HG02571 (cell line): ENCODE results near the gene UBALD2.
"Not testable (repeated sequence)": the region's sequence is repeated elsewhere in the genome, so short reads cannot be mapped to it uniquely, and the experiment has no call there.

Source experiments
- ATAC-seq: cut with Tn5 transposase; IDR thresholded peaks from one replicate; pipeline ENCODE4 v1.9.1; 2021; ENCODE audit warnings: mild to moderate bottlenecking, moderate library complexity; ENCODE audit not compliant: unreplicated experiment

The UBALD2 gene

DNA sequence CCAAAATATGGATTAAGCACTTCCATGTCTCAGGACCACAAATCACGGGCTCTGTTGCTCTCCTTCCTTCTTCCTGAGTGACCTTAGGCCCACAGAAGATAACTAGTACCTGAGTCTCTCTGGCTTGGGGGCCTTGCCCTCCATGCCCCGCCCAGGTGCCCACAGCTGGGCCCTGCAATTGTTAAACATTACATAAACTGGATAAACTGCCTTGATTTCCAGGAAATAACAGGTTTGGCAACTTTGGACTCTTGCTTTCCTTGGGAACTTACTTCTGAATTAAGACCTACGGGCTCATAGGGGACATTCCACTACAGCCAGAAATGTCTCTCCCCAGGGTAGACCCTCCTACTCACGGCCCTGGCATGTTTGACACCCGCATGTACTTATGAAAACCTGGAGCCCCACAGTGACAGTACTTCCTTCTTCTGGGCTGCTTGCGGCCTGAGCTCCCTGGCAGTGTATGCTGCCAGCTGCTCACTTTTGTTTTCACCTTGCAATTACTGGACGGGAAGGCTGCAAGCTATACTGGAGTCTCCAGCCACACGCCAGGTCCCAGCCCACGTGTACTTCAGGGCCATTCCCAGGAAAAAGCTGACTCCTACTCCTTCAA, 2.3 kb upstream of the UBALD2 start:
- ATAC-seq = no peak

DNA sequence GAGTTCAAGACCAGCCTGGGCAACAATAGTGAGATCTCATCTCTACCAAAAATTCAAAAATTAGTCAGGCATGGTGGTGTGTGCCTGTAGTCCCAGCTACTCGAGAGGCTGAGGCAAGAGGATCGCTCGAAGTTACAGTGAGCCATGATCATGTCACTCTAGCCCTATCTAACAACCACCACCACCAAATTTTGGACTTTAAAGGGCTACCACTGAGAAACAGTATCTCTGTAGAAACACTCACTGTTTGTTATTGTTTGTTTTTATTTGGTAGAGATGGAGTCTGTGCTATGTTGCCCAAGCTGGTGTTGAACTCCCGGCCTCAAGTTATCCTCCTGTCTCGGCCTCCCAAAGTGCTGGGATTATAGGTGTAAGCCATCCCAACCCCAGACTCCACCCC, 1.3 kb upstream of the UBALD2 start:
- ATAC-seq = no peak

DNA sequence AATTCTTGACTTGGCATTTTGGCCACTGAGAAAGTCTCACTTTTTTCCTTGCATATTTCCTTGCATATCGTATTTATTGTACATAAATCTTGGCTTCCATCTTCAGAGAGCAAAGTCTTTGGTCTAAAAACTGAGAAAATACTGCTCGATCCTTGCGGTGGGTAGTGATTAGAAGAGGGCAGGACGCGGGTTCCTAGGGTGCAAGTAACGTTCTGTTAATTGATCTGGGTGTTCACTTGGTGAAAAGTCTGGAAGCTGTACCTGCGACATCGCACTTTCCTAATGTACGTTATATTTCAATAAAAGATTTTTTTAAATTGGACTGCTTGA, 758 bp upstream of the UBALD2 start:
- ATAC-seq = no peak

DNA sequence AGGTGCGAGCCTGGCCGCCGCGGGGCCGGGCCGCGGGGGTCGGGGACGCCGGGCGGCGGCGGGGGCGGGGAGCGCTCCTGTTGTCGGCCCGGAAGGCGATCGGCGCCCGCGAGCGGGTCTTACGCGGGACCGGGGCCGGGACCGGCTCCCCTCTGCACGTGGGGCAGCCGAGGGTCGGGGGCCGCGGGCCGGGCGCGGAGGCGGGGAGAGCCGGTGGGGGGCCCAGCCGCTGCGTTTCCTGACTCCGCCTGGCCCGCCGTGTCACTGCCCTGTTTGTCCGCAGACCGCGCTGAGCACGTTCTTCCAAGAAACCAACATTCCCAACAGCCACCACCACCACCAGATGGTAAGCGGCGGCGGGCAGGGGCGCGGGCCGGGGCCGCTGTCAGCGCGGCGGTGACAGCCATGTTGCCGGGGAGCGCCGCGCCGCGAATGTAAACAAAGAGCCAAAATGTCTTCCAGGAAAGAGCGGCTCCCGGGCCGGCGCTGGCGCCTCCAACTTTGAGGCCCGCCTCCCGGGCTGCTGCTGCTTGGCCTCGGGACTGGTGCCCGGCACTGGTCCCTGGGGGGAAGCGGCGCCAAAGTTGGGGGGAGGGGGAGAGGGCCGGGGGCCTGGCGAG, 586 bp downstream of the UBALD2 start:
- ATAC-seq = no peak

DNA sequence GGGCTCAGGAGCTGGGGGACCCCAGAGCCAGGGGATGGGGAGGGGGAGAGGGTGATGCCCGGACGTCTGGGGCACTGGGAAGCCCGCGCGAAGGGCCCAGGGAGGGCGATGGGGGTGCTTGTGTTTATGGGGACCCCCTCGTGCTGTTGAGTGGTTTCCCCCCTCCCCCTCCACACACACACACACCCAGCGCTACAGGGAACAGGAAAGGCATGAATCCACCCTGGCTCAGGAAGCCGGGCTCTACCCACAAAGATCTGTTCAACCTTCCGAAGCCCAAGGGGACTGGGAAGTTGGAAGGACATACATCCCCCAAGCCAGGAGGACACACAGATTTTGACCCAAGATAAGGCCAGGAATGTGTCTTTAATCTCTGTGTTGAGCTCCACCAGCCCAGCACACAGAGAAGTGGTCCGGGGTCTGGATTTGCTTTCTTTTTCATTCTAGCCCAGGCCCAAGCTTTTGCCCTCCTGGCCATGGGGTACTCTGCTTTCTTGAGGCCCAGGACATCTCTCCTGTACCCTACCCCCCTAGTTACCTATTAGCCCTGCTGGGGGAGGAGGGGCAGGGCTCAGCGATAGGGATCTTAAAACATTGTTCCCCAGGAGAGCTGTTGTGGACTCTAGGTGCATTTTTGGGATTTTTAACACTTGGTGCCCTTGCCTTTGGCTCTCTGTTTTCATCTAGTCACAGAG, 1.2 kb downstream of the UBALD2 start:
- no peak for ATAC-seq

DNA sequence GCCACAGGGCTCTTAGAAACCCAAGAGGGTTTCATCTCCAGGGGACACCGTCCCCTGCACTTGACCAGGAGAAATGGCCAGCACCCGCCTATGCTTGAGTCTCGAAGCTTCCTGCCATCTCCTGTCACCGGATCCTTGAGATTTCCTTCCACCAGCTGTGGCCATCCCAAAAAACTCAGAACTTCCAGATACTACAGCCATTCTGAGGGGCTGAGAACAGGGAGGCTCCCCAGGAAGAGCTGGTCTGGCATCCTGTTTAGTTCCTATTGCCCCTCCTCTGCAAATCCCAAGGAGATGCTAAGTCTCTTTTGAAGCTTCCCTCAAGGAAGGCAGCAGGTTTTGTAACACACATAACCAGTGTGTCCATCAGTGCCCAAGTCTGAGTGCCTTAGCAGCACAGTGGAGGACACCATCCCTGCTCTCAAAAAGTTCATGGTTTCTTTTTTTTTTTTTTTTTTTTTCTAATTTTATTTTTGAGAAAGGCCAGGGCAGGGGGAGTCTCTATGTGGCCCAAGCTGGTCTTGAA, 2.0 kb downstream of the UBALD2 start:
- no peak for ATAC-seq

DNA sequence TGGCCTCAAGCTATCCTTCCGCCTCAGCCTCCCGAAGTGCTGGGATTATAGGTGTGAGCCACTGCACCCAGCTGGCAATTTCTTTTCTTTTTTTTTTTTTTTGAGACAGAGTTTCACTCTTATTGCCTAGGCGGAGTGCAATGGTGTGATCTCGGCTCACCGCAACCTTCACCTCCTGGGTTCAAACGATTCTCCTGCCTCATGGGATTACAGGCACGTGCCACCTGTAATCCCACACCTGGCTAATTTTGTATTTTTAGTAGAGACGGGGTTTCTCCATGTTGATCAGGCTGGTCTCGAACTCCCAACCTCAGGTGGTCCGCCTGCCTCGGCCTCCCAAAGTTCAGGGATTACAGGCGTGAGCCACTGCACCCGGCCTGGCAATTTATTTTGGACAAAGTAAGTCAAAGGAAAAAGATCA, 2.4 kb downstream of the UBALD2 start:
- not testable (repeated sequence) for ATAC-seq

DNA sequence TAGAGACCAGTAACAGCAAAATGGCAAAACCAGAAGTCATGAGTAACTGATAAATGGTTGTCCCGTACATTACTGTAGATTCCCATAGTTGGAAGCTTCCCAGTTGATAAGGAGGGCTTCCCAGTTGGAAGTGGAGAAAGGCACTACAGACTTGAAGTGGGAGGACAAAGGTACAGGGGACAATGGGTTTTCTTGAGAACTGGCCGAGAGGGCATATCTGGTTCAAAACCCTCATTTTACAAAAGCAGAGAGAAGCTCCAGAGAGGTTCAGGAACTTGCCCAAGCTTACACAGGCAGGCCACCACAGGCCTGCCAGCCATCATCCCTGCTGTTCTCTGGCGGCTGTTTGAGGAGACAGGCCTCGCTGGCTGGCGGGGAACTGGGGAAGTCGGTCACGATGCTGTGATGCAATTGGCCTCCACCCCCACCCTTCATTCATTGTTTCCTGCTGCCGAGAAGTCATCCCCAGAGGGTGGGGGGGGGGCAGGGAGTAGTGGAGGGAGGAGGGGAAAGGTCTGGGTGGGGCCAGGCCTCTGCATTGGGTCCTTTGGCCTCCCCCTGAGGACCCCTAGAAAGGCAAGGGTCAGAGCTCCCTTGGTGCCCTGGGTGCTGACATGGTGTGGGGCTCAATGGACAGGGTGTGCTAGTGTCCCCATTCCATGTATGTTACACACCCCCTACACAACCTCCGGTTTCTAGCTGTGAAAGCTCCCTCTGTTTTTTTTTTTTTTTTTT, 3.0 kb downstream of the UBALD2 start:
- ATAC-seq = no peak

DNA sequence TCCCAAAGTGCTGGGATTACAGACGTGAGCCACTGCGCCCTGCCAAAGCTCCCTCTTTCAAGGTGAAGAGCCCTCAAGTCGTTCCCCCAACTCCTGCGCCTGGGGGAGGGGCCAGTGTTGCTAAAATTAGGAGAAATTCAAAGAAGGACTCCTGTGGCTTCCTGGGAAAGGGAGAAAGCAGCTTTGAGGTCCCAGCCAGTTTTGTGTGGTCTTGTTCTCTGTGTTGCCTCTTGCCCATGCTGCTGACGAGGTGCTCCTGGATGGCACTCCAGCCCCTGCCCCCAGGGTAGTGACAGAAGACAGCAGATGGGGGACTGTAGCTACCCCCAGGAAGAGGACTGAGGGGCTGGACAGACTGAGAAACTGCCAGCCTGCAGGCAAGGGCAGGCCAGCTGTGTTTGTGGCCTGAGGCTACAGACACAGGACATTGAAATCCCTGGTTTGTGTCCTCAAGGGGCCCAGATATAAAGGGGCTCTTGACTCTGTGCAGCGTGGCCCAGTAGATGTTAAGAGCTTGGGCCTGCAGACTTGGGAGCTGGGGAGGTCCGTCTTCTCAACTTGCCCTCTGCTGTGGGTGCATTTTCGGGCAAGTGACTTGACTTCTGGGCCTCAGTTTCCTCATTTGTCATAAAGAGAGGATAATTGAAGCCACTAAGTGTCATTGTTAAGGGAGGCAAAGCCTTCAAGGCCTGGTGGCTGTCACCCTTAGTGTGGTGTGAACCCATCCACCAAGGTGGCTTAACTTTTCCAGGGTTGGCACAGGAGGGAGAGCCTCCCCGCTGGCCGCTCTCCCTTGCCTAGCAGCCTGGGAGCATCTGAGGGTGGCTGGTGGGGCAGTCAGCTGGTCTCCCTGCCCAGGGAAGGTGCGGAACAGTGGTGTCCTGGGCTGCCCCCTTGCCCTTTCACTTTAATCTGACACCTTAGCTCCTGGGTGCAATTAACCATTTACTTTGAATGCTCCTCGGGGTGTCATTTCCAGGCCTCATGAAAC, 4.1 kb downstream of the UBALD2 start:
- no peak for ATAC-seq

DNA sequence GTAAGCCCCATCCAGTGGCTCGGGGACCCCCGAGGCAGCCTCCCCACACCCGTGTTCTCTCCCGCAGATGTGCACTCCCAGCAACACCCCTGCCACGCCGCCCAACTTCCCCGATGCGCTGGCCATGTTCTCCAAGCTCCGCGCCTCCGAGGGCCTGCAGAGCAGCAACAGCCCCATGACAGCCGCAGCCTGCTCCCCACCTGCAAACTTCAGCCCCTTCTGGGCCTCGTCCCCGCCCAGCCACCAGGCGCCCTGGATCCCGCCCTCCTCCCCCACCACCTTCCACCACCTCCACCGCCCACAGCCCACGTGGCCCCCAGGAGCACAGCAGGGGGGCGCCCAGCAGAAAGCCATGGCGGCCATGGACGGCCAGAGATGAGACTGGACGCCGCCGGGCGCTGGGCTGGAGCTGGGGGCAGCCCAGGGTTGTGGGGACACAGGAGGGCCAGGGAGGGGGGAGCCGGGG, 5.0 kb downstream of the UBALD2 start:
- no peak for ATAC-seq

DNA sequence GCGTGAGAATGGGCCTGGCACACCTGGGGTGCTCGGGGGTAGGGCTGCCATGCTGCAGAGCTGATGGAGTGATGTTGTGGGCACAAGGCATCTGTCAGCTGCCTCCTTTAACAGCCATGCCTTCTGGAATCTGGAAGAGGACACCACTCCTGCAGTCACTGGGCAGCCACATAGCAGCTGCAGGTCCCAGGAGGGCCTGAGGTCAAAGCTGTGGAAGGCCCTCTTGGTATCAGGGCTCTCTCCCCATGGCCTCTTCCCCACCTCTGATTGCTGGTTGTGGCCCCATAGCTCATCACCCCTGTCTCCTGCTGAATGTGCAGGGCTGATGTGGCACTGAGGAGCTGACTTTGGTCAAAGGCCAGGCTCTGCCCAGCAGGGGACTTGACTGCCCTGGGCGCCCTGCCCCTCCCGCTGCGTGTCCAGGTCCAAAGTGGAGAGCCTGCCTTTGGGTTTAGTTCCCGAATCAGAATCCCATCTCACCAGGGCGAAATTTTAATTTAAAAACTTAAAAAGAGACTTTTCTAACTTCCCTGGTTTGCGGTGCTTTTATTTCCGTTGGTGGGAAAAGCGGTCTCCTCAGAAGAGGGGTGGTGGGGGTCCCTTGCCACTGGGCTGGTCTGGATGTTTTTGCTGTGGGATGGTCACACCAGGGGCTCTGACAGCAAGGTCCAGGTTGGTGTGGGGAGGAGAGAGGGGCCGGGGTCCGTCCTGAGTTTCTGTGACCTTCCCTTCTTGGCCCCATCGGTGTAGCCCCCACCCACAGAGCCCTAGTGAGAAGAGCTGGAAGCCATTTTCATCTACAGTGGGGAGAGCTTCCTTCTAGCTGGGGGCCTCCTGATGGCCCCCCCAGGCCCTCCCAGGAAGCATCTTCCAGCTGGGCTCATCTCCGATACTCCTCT, 5.9 kb downstream of the UBALD2 start:
- ATAC-seq = peak; percentile 4

DNA sequence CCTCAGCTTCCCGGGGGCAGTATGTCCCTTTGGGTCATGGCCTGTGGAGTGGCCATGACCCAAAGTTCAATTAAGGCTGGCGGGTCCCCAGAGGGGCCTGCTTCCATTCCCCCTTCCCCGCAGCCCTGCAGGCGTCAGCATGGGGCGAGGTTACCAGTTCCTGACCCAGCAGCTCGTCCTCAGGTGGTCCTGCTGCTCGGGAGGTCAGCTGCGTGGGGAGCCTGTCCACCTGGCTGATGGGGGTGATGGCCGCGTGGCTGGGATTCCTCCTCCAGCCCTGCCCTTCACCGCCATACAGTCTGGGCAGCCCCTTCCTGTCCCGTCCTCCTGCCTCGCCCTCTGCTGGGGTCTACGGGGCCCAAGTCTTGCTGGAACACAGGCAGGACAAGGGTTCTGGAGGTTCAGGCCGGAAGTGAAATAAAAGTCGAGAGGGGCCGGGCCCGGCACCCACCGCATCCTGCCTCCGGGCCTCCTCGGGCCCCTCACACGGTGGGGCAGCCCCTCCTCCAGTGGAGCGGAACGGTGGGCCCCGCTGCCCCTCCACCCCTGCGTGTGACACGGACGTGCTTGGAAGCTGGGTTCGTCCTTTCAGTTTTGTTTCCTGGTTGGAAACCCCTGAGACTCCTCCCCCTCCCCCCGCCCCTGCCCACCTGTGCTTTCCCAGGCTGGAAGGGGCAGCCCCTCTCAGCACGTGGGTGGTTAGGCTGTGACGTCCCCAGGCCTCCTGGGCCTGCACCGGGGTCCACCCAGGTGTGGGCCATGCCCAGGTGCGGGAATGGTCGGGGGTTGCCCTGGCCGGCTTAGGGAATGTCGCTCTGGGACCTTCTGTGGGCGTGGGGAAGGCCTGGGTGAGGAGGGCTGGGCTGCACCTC, 6.8 kb downstream of the UBALD2 start:
- ATAC-seq = peak; percentile 45

DNA sequence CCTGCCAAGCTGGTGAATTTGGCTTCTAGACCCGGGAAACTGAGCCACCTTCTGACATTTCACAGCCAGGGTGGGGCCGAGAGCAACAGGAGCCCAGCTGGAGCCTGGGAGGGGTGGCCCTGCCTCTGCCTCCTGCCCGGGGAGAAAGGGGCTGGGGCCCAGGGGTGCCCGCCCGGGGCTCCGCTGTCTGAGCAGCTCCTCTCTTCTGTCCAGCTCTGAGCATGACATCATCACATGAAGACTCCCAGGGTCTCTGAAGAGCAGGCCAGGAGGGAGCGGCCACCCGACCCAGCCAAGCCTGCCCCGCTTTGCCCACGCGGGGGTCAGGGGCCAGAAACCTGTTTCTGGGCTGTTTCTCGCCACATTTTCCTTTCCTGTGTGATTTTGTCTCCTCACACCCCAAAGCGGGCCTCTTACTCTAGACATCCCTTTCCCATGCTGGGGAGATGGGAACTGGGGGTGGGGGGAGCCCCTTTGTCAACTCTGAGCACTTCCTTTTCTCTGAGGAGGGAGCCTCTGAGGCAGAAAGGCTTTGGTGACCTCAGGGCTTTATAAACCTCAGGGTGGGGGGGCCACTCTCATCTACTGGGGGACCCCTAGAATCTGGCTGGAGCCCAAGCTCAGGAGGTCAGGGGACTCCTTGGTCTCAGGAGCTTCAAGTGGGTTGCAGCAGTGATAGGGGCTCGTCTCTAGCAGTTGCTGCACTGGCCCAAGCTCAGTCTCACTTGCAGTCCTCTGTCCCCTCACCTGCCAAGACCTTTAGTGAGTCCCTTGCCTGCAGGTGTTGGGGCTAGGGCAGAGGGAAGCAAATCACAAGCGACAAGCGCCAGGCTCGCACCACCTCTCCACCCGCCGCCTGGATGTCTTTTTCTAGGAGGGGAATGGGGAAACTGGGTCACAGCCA, 7.6 kb downstream of the UBALD2 start:
- peak; percentile 9 for ATAC-seq

DNA sequence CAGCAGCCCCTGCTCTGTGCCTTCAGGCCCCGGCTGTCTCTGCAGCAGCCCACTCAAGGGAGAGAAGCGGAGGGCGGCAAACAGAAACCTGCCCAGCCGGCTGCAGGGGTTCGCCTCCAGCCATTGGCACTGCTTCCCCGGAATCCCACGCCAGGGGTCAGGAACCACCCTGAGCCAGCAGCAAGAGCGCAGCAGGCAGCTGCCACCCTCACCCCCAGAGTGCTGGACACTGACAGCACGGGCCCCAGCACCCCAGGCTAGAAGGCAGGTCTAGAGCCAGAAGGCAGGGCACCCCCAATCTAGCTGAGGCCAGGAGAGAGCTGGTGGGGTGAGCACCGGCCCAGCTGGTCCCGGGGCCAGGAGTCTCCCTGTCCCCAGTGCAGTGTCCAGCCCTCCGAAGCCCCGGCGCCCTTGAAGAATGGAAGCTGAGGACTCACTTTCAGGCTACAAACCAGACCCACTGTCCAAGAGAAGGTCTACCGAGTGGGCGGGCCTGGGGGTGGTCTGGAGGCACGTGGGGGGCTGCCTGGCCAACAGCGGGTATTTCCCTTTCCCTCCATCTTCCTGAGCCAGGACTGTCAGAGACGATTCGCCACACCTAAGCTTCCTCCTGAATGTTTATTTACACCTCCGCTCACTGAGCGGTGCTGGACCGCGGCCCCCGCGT, 8.4 kb downstream of the UBALD2 start:
- no peak for ATAC-seq

DNA sequence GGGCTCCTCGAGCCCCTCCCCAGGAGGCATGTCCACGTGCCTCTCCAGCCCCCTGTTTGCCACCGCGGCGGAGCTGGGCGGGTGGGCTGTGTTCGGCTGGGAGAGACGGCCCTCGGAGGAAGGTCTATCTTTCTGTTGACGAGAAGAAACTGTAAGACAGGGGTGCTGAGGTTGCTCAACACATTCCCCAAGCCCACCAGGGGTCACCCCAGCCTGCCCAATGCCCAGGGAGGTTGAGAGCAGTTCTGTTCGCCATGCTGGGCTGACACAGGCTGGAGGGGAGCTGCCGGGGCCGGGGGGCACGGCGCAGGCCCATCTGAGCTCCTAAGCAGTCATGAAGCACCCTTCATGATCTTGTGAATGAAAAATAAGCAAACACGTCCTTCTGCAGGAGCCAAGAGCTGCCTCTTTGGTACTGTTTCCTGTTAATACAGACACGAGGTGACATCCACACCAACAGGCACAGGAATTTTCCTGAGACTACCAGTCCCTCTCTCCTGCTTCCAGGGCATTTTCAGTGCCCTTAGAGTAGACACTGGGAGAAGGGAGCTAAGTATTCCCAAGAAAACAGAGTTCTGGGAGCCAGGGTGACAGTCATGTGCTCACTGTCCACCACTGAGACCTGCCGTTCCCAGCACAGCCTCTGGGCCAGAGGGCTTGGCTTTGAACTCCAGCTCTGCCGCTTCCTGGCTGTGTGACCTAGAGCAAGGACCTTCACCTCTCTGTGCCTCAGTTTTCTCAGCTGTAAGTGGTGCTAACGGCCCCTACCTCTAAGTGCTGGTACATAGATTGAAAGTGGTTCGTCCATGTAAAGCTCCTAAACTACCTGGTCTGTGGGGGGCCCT, 9.2 kb downstream of the UBALD2 start:
- no peak for ATAC-seq
